ENCODE measurements around the gene SPTB.
A peak's percentile ranks its signal among the peaks of the same experiment; 100 is the strongest.

SPTB gene

GRCh38 chr14:64885559-64885958 lies 5.9 kb upstream of the SPTB start:
- DNase-seq (ENCODE audit: low read depth, low spot score): no peak

GRCh38 chr14:64880221-64881121 lies 764 bp upstream of the SPTB start:
- no peak for DNase-seq (ENCODE audit: low read depth, low spot score)

- no peak for DNase-seq (ENCODE audit: low read depth, low spot score)
Observed at GRCh38 chr14:64878837-64879634, 671 bp downstream of the SPTB start.

- no peak for DNase-seq (ENCODE audit: low read depth, low spot score)
Observed at GRCh38 chr14:64877846-64878245, 1.9 kb downstream of the SPTB start.

GRCh38 chr14:64875350-64875749 lies 4.4 kb downstream of the SPTB start:
- no peak for DNase-seq (ENCODE audit: low read depth, low spot score)

- no peak for DNase-seq (ENCODE audit: low read depth, low spot score)
Observed at GRCh38 chr14:64873506-64874219, 6.0 kb downstream of the SPTB start.

- no peak for DNase-seq (ENCODE audit: low read depth, low spot score)
Observed at GRCh38 chr14:64871344-64871743, 8.4 kb downstream of the SPTB start.

GRCh38 chr14:64870160-64870559 lies 9.5 kb downstream of the SPTB start:
- DNase-seq (ENCODE audit: low read depth, low spot score): no peak

GRCh38 chr14:64868841-64869240 lies 10.9 kb downstream of the SPTB start:
- DNase-seq (ENCODE audit: low read depth, low spot score): no peak

- DNase-seq (ENCODE audit: low read depth, low spot score): no peak
Observed at GRCh38 chr14:64868379-64868778, 11.3 kb downstream of the SPTB start.

GRCh38 chr14:64867182-64867581 lies 12.5 kb downstream of the SPTB start:
- no peak for DNase-seq (ENCODE audit: low read depth, low spot score)

GRCh38 chr14:64865992-64866391 lies 13.7 kb downstream of the SPTB start:
- DNase-seq (ENCODE audit: low read depth, low spot score): no peak

- DNase-seq (ENCODE audit: low read depth, low spot score): no peak
Observed at GRCh38 chr14:64865109-64865508, 14.6 kb downstream of the SPTB start.

GRCh38 chr14:64864258-64864657 lies 15.4 kb downstream of the SPTB start:
- DNase-seq (ENCODE audit: low read depth, low spot score): no peak

GRCh38 chr14:64861916-64862315 lies 17.8 kb downstream of the SPTB start:
- DNase-seq (ENCODE audit: low read depth, low spot score): no peak

- no peak for DNase-seq (ENCODE audit: low read depth, low spot score)
Observed at GRCh38 chr14:64860039-64860438, 19.7 kb downstream of the SPTB start.

- no peak for DNase-seq (ENCODE audit: low read depth, low spot score)
Observed at GRCh38 chr14:64857979-64858744, 21.5 kb downstream of the SPTB start.

- no peak for DNase-seq (ENCODE audit: low read depth, low spot score)
Observed at GRCh38 chr14:64856529-64857445, 22.9 kb downstream of the SPTB start.

- DNase-seq (ENCODE audit: low read depth, low spot score): peak; percentile 1
Observed at GRCh38 chr14:64855721-64856528, 23.8 kb downstream of the SPTB start.
